Mesenchymal stem cell (in vitro differentiated cells and primary cell): ENCODE data around the gene PMAIP1.
A peak's percentile ranks its signal among the peaks of the same experiment; 100 is the strongest.

ENCODE experiments used
- DNase-seq: peaks from one replicate; pipeline ENCODE4 v3.0.0-alpha.2; 2013
- H2AFZ ChIP-seq: one replicate; pipeline ENCODE4 v1.6.1; 2013; ENCODE audit warnings: low read depth, mild to moderate bottlenecking, control low read depth, inconsistent platforms, low read length, moderate library complexity
- H2AK5ac ChIP-seq: 2 replicates; pipeline ENCODE4 v1.6.1; 2013; ENCODE audit warnings: low read length, moderate library complexity, mild to moderate bottlenecking, inconsistent platforms; ENCODE audit not compliant: severe bottlenecking
- H2BK120ac ChIP-seq: one replicate; pipeline ENCODE4 v1.6.1; 2013; ENCODE audit warnings: low read depth, mild to moderate bottlenecking, inconsistent platforms, low read length, moderate library complexity
- H2BK12ac ChIP-seq, 2 experiments: one replicate each; pipeline ENCODE4 v1.6.1; 2013; ENCODE audit warnings: inconsistent platforms in 2 of 2, low read length in 2 of 2, mild to moderate bottlenecking in 2 of 2, moderate library complexity in 2 of 2, control low read depth in 1 of 2
- H2BK15ac ChIP-seq: one replicate; pipeline ENCODE4 v1.6.1; 2013; ENCODE audit warnings: mild to moderate bottlenecking, low read depth, inconsistent platforms; ENCODE audit not compliant: poor library complexity, severe bottlenecking
- H2BK5ac ChIP-seq: 2 replicates; pipeline ENCODE4 v1.6.1; 2013; ENCODE audit warnings: low read depth, mild to moderate bottlenecking, low read length, control low read depth, inconsistent platforms; ENCODE audit not compliant: poor library complexity, severe bottlenecking
- H3K14ac ChIP-seq, 2 experiments: one replicate each; pipeline ENCODE4 v1.6.1; 2013; ENCODE audit warnings: inconsistent platforms in 2 of 2, low read length in 2 of 2, control low read depth in 1 of 2, mild to moderate bottlenecking in 1 of 2, moderate library complexity in 1 of 2
- H3K18ac ChIP-seq, 2 experiments: one replicate each; pipeline ENCODE4 v1.6.1; 2013; ENCODE audit warnings: inconsistent platforms in 2 of 2, low read length in 2 of 2, control low read depth in 1 of 2, low read depth in 1 of 2, mild to moderate bottlenecking in 1 of 2
- H3K23ac ChIP-seq, 2 experiments: one replicate each; pipeline ENCODE4 v1.6.1; 2013; ENCODE audit warnings: inconsistent platforms in 2 of 2, low read length in 2 of 2, mild to moderate bottlenecking in 2 of 2, moderate library complexity in 2 of 2, control low read depth in 1 of 2
- H3K27ac ChIP-seq: 2 replicates; pipeline ENCODE4 v1.5.1; 2013; ENCODE audit warnings: mild to moderate bottlenecking, moderate library complexity, low read length, control low read depth, inconsistent platforms; ENCODE audit not compliant: poor library complexity, severe bottlenecking
- H3K27me3 ChIP-seq, 2 experiments: 2 replicates each; pipeline versions ENCODE4 v1.6.1 to v1.7.0; 2013; ENCODE audit warnings: low read length in 2 of 2, mild to moderate bottlenecking in 2 of 2, moderate library complexity in 2 of 2, control low read depth in 1 of 2, inconsistent platforms in 1 of 2; ENCODE audit not compliant: control insufficient read depth in 1 of 2, insufficient read depth in 1 of 2
- H3K36me3 ChIP-seq, 2 experiments: 2 replicates each; pipeline versions ENCODE4 v1.6.1 to v1.7.0; 2013; ENCODE audit warnings: low read length in 2 of 2, control low read depth in 1 of 2, inconsistent platforms in 1 of 2, low read depth in 1 of 2, mild to moderate bottlenecking in 1 of 2; ENCODE audit not compliant: insufficient read depth in 2 of 2, control insufficient read depth in 1 of 2
- H3K4ac ChIP-seq, 2 experiments: one replicate each; pipeline ENCODE4 v1.6.1; 2013; ENCODE audit warnings: inconsistent platforms in 2 of 2, low read length in 2 of 2, mild to moderate bottlenecking in 2 of 2, moderate library complexity in 2 of 2, control low read depth in 1 of 2, low read depth in 1 of 2
- H3K4me1 ChIP-seq: 2 replicates; pipeline ENCODE4 v1.6.1; 2013; ENCODE audit warnings: low read depth, low read length, control low read depth; ENCODE audit not compliant: control insufficient read depth, insufficient read depth
- H3K4me2 ChIP-seq: 2 replicates; pipeline ENCODE4 v1.6.1; 2013; ENCODE audit warnings: low read length, mild to moderate bottlenecking, inconsistent platforms; ENCODE audit not compliant: poor library complexity, severe bottlenecking
- H3K4me3 ChIP-seq, 2 experiments: 2 replicates each; pipeline versions ENCODE4 v1.5.1 to v1.7.0; 2013; ENCODE audit warnings: low read length in 2 of 2, mild to moderate bottlenecking in 2 of 2, control low read depth in 1 of 2, low read depth in 1 of 2; ENCODE audit not compliant: insufficient read depth in 1 of 2
- H3K79me1 ChIP-seq: replicated peaks from 2 replicates; pipeline ENCODE4 v1.6.1; 2013; ENCODE audit warnings: mild to moderate bottlenecking, control low read depth, low read length, inconsistent platforms; ENCODE audit not compliant: poor library complexity, severe bottlenecking
- H3K9ac ChIP-seq: 2 replicates; pipeline ENCODE4 v1.7.0; 2013; ENCODE audit warnings: mild to moderate bottlenecking, low read length, moderate library complexity
- H3K9me3 ChIP-seq: 2 replicates; pipeline ENCODE4 v1.7.0; 2013; ENCODE audit warnings: mild to moderate bottlenecking, low read length; ENCODE audit not compliant: control insufficient read depth
- H4K8ac ChIP-seq: one replicate; pipeline ENCODE4 v1.6.1; 2013; ENCODE audit warnings: inconsistent platforms, mild to moderate bottlenecking, low read length, moderate library complexity
- H4K91ac ChIP-seq: one replicate; pipeline ENCODE4 v1.6.1; 2013; ENCODE audit warnings: mild to moderate bottlenecking, low read length, inconsistent platforms
- WGBS: methylation state at CpG from one replicate; pipeline ENCODE4 v1.1.7; 2013; ENCODE audit warnings: mixed read lengths; 5-methylcytosine and 5-hydroxymethylcytosine counted together

PMAIP1 gene

DNA sequence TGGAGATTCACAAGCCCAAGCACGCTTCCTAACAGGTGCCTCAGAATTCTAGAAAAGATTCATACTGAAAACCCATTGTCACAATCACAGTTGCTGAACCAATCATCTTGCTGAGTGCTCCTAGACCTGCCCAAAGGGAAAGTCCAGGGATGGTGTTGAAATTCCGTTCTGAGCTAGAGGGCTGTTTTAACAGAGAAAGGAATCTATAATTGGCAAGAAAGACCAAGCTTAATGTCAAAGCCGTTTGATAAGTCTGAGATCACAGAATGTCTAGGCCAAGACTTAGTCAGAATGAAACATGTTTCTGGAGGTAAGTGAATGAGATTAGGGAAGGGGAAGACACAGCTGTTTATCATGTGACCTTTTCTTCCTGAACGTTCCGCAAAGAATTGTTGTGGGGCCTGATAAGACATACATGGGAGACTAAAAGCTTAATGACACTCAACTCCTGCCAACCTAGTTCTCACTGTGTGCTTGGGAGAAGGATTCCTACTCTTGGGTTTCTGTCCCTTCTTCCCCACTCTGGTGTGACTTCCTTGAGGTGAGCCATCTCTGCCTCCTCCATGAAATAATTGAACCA is 27.5 kb downstream of the PMAIP1 start:
- no peak overlapping the region for H2AFZ ChIP-seq
- no peak for DNase-seq
- H2AK5ac ChIP-seq: no peak overlapping the region
- no peak overlapping the region for H3K27ac ChIP-seq
- no peak overlapping the region for H2BK120ac ChIP-seq
- H3K9ac ChIP-seq: no peak overlapping the region
- H3K4me3 ChIP-seq: no peak overlapping the region
- H3K79me1 ChIP-seq: no peaks in the 10 kb centered on the region
- no peak overlapping the region for H4K91ac ChIP-seq
- H3K4me1 ChIP-seq: peaks cover 1% of the 10 kb centered on the region
- H3K4ac ChIP-seq: no peak overlapping the region
- H3K23ac ChIP-seq: no peak overlapping the region
- H4K8ac ChIP-seq: no peak overlapping the region
- no peaks in the 10 kb centered on the region for H3K9me3 ChIP-seq
- no peak overlapping the region for H2BK15ac ChIP-seq
- no peak overlapping the region for H3K14ac ChIP-seq
- H3K36me3 ChIP-seq: no peaks in the 10 kb centered on the region
- H2BK5ac ChIP-seq: no peak overlapping the region
- no peak overlapping the region for H3K4me2 ChIP-seq
- no peaks in the 10 kb centered on the region for H3K27me3 ChIP-seq
- H3K18ac ChIP-seq: no peak overlapping the region
- WGBS: 91% methylated on average over 5 of the region's 5 CpGs
- no peak overlapping the region for H2BK12ac ChIP-seq

DNA sequence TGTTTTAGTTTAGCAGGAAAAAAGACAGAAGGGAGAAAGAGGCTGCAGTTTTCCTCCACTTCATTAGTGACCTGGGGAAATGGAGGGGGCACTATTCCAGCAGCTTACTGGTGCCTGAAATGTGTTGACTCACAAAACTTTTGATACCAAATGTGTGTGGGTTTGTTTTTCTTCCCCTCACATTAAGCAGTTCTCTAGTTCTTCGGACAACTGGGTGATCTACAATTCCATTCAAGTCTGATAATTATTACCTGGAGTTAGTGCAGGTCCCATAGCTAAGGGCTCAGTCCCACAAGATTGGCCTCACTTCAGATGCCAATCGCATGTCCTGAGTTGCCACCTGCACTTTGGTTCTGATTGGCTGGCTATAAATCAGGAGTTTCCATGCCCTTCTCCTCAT is 28.4 kb downstream of the PMAIP1 start:
- H3K4me3 ChIP-seq: no peak overlapping the region
- no peaks in the 10 kb centered on the region for H3K79me1 ChIP-seq
- no peak overlapping the region for H3K23ac ChIP-seq

DNA sequence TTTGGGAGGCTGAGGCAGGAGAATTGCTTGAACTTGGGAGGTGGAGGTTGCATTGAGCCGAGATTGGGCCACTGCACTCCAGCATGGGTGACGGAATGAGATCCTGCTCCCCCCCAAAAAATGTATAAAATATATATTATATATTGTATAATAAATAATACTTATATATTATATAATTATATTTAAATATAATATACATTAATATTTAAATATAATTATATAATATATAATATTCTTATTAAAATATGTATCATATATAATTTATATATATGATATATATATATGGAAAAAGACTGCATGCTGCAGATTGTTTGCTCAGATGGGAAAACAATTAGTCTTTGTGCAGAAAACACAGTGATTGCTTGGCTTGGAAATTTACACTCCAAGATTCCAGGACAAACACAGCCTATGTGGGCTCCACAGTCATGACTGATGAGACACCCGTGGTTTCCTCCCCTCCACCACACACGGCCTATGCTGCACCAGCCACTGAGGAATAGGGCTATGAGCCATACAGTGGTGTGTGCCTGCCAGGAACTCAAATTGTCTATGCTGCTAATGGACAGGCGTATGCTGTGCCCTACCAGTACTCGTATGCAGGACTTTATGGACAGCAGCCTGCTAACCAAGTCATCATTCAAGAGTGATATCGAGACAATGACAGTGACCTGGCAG is 30.0 kb downstream of the PMAIP1 start:
- Histone ChIP-seq H3K9me3 (no peaks in the 10 kb centered on the region), H2BK5ac (no peak overlapping the region), H3K14ac (peak overlapping the region in 1 of 2 experiments; percentile 93), H2AFZ (no peak overlapping the region), H2BK15ac (no peak overlapping the region), H3K27ac (no peak overlapping the region), H4K91ac (no peak overlapping the region), H3K4me2 (no peak overlapping the region), H3K4me1 (no peaks in the 10 kb centered on the region), H3K4ac (no peak overlapping the region), H3K9ac (no peak overlapping the region), H3K23ac (no peak overlapping the region), H3K27me3 (no peaks in the 10 kb centered on the region), H2BK12ac (no peak overlapping the region), H3K4me3 (no peak overlapping the region), H2AK5ac (no peak overlapping the region), H2BK120ac (no peak overlapping the region), H3K79me1 (no peaks in the 10 kb centered on the region), H4K8ac (no peak overlapping the region), H3K18ac (no peak overlapping the region), H3K36me3 (no peaks in the 10 kb centered on the region)
- DNase-seq: peak; percentile 26
- WGBS: 64% methylated on average over 5 of the region's 7 CpGs

More for the DNA sequence above, 28.4 kb downstream of the PMAIP1 start:
- no peak overlapping the region for H3K14ac ChIP-seq
- H3K4me2 ChIP-seq: no peak overlapping the region
- no peak overlapping the region for H2BK15ac ChIP-seq
- H2AK5ac ChIP-seq: no peak overlapping the region
- H3K36me3 ChIP-seq: no peaks in the 10 kb centered on the region
- no peak for DNase-seq
- no peaks in the 10 kb centered on the region for H3K9me3 ChIP-seq
- 100% methylated on average over 2 of the region's 2 CpGs for WGBS
- no peak overlapping the region for H2BK5ac ChIP-seq
- H4K91ac ChIP-seq: no peak overlapping the region
- H4K8ac ChIP-seq: no peak overlapping the region
- H2BK12ac ChIP-seq: no peak overlapping the region
- no peak overlapping the region for H2BK120ac ChIP-seq
- no peak overlapping the region for H3K4ac ChIP-seq
- no peak overlapping the region for H3K18ac ChIP-seq
- peaks cover under 1% of the 10 kb centered on the region for H3K4me1 ChIP-seq
- H3K27me3 ChIP-seq: no peaks in the 10 kb centered on the region
- no peak overlapping the region for H3K9ac ChIP-seq
- no peak overlapping the region for H3K27ac ChIP-seq
- no peak overlapping the region for H2AFZ ChIP-seq

DNA sequence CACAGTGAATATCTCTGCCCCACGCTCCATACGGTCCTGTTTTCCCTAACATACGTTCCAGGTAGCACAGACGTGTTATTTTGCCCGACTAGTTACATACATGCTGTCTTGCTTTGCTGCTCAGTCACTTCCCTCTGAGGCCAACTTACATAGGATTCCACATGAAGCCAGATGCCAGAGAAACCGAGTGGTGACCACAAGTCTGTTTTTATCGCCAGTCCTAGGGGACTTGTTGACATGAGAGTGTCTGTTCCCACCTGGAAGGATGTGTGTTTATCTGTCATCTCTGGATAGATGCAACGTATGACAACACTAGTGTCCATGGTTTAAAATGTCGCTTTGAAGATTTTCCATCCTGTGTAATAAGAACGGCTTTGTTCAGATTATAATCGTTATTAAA is 32.6 kb downstream of the PMAIP1 start:
- no peak for DNase-seq
- H4K91ac ChIP-seq: no peak overlapping the region
- no peaks in the 10 kb centered on the region for H3K79me1 ChIP-seq
- H2BK12ac ChIP-seq: no peak overlapping the region
- no peak overlapping the region for H2AK5ac ChIP-seq
- H2BK5ac ChIP-seq: no peak overlapping the region
- 95% methylated on average over 11 of the region's 11 CpGs for WGBS
- H3K27me3 ChIP-seq: no peaks in the 10 kb centered on the region
- H3K36me3 ChIP-seq: no peaks in the 10 kb centered on the region
- H3K4ac ChIP-seq: no peak overlapping the region
- no peak overlapping the region for H2AFZ ChIP-seq
- H3K9me3 ChIP-seq: no peaks in the 10 kb centered on the region
- H3K18ac ChIP-seq: no peak overlapping the region
- no peak overlapping the region for H2BK120ac ChIP-seq
- H3K23ac ChIP-seq: no peak overlapping the region
- no peaks in the 10 kb centered on the region for H3K4me1 ChIP-seq
- no peak overlapping the region for H3K4me2 ChIP-seq
- H3K9ac ChIP-seq: no peak overlapping the region
- H3K27ac ChIP-seq: no peak overlapping the region
- no peak overlapping the region for H3K4me3 ChIP-seq
- no peak overlapping the region for H2BK15ac ChIP-seq
- H3K14ac ChIP-seq: no peak overlapping the region
- no peak overlapping the region for H4K8ac ChIP-seq
